Epithelial cell of prostate (primary cell): ENCODE results near the gene IMMP2L.

Experiments
- DNase-seq: peaks from one replicate; pipeline ENCODE4 v3.0.0-alpha.2; 2011; ENCODE audit warnings: low read depth, low spot score
- H3K27ac ChIP-seq: fragments of 450-650 bp; 2 replicates; pipeline ENCODE4 v1.5.1; 2017; ENCODE audit warnings: mild to moderate bottlenecking

Gene IMMP2L

GRCh38 chr7:111029141-111029572 is 533.1 kb downstream of the IMMP2L start:
- no peak overlapping the region for H3K27ac ChIP-seq
- DNase-seq = no peak

- no peak for DNase-seq
- no peak overlapping the region for H3K27ac ChIP-seq
Measured at GRCh38 chr7:111027396-111027795, 534.9 kb downstream of the IMMP2L start.

GRCh38 chr7:111026806-111027205 is 535.5 kb downstream of the IMMP2L start:
- DNase-seq = no peak

GRCh38 chr7:111026343-111026742 is 535.9 kb downstream of the IMMP2L start:
- DNase-seq = no peak
- H3K27ac ChIP-seq = no peak overlapping the region

More at GRCh38 chr7:111026806-111027205, 535.5 kb downstream of the IMMP2L start:
- H3K27ac ChIP-seq = no peak overlapping the region

GRCh38 chr7:111025006-111025405 is 537.3 kb downstream of the IMMP2L start:
- DNase-seq = no peak
- H3K27ac ChIP-seq = no peak overlapping the region

- no peak for DNase-seq
- H3K27ac ChIP-seq = no peak overlapping the region
Measured at GRCh38 chr7:111018960-111019736, 543.1 kb downstream of the IMMP2L start.

GRCh38 chr7:111018447-111018846 is 543.8 kb downstream of the IMMP2L start:
- no peak for DNase-seq

GRCh38 chr7:111014079-111014478 is 548.2 kb downstream of the IMMP2L start:
- no peak for DNase-seq
- H3K27ac ChIP-seq = peak overlapping the region; percentile 60

More at GRCh38 chr7:111018447-111018846, 543.8 kb downstream of the IMMP2L start:
- H3K27ac ChIP-seq = no peak overlapping the region

- DNase-seq = peak; percentile 22
- peak overlapping the region; percentile 60 for H3K27ac ChIP-seq
Measured at GRCh38 chr7:111012799-111013675, 549.3 kb downstream of the IMMP2L start.

GRCh38 chr7:111012149-111012548 is 550.1 kb downstream of the IMMP2L start:
- no peak for DNase-seq

GRCh38 chr7:111011520-111011919 is 550.8 kb downstream of the IMMP2L start:
- H3K27ac ChIP-seq = no peak overlapping the region
- DNase-seq = no peak

More at GRCh38 chr7:111012149-111012548, 550.1 kb downstream of the IMMP2L start:
- peak overlapping the region; percentile 60 for H3K27ac ChIP-seq

- H3K27ac ChIP-seq = no peak overlapping the region
- no peak for DNase-seq
Measured at GRCh38 chr7:111010798-111011197, 551.5 kb downstream of the IMMP2L start.

GRCh38 chr7:111009526-111010040 is 552.7 kb downstream of the IMMP2L start:
- no peak for DNase-seq
- H3K27ac ChIP-seq = no peak overlapping the region

- no peak for DNase-seq
- H3K27ac ChIP-seq = no peak overlapping the region
Measured at GRCh38 chr7:111006691-111007090, 555.6 kb downstream of the IMMP2L start.

GRCh38 chr7:111006040-111006439 is 556.3 kb downstream of the IMMP2L start:
- no peak for DNase-seq
- no peak overlapping the region for H3K27ac ChIP-seq

GRCh38 chr7:111005445-111005844 is 556.8 kb downstream of the IMMP2L start:
- no peak overlapping the region for H3K27ac ChIP-seq
- DNase-seq = no peak

GRCh38 chr7:111004310-111004901 is 557.9 kb downstream of the IMMP2L start:
- no peak for DNase-seq
- no peak overlapping the region for H3K27ac ChIP-seq

GRCh38 chr7:111003883-111004282 is 558.4 kb downstream of the IMMP2L start:
- no peak for DNase-seq
- no peak overlapping the region for H3K27ac ChIP-seq

- no peak overlapping the region for H3K27ac ChIP-seq
- no peak for DNase-seq
Measured at GRCh38 chr7:110994028-110994967, 568.0 kb downstream of the IMMP2L start.
